GM23338 (cell line): ENCODE data around the gene ALDH6A1.

Source experiments
- CTCF ChIP-seq, 2 experiments: fragments of 200-600 bp in 1 of 2; sonication (generic) in 1 of 2; conservative IDR thresholded peaks; 2 replicates each; pipeline versions ENCODE4 v1.5.1 to v1.6.1; 2016 to 2017; ENCODE audit warnings: antibody characterized with exemption in 2 of 2, low read depth in 2 of 2, mild to moderate bottlenecking in 2 of 2, moderate library complexity in 1 of 2
- EZH2 ChIP-seq: fragments of 200-600 bp; sonication (generic); IDR thresholded peaks from one replicate; pipeline ENCODE4 v1.8.0; 2017; ENCODE audit warnings: antibody characterized with exemption, mild to moderate bottlenecking, low read depth; ENCODE audit not compliant: unreplicated experiment
- EZH2phosphoT487 ChIP-seq: fragments of 200-600 bp; sonication (generic); IDR thresholded peaks from one replicate; pipeline ENCODE4 v1.8.1; 2018; ENCODE audit warnings: antibody characterized with exemption; ENCODE audit not compliant: unreplicated experiment

- TF ChIP-seq EZH2 (no peak), CTCF (conservative IDR thresholded peaks at IDR 0.05; ENCODE audit: low read depth in 2 of 2) (no peak), EZH2phosphoT487 (no peak)
Measured at GRCh38 chr14:74049876-74050495, 34.3 kb downstream of the ALDH6A1 start.
